ENCODE data around the gene UPK1A.

The UPK1A gene

DNA sequence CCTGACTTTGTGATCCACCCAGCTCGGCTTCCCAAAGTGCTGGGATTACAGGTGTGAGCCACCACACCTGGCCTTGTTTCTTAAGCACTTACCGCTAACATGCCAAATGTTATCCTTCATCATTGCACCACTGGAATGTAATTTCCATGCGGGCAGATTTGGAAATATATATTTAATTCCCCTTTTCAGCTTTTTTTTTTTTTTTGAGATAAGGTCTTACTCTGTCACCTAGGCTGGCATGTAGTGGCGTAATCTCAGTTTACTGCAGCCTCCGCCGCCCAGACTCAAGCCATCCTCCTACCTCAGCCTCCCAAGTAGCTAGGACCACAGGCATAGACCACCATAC lies 4.3 kb upstream of the UPK1A start:
- TF ChIP-seq, protein P1, sequence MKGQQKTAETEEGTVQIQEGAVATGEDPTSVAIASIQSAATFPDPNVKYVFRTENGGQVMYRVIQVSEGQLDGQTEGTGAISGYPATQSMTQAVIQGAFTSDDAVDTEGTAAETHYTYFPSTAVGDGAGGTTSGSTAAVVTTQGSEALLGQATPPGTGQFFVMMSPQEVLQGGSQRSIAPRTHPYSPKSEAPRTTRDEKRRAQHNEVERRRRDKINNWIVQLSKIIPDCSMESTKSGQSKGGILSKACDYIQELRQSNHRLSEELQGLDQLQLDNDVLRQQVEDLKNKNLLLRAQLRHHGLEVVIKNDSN (IDR thresholded peaks at IDR 0.05) = no peak
- TF ChIP-seq, protein P2, sequence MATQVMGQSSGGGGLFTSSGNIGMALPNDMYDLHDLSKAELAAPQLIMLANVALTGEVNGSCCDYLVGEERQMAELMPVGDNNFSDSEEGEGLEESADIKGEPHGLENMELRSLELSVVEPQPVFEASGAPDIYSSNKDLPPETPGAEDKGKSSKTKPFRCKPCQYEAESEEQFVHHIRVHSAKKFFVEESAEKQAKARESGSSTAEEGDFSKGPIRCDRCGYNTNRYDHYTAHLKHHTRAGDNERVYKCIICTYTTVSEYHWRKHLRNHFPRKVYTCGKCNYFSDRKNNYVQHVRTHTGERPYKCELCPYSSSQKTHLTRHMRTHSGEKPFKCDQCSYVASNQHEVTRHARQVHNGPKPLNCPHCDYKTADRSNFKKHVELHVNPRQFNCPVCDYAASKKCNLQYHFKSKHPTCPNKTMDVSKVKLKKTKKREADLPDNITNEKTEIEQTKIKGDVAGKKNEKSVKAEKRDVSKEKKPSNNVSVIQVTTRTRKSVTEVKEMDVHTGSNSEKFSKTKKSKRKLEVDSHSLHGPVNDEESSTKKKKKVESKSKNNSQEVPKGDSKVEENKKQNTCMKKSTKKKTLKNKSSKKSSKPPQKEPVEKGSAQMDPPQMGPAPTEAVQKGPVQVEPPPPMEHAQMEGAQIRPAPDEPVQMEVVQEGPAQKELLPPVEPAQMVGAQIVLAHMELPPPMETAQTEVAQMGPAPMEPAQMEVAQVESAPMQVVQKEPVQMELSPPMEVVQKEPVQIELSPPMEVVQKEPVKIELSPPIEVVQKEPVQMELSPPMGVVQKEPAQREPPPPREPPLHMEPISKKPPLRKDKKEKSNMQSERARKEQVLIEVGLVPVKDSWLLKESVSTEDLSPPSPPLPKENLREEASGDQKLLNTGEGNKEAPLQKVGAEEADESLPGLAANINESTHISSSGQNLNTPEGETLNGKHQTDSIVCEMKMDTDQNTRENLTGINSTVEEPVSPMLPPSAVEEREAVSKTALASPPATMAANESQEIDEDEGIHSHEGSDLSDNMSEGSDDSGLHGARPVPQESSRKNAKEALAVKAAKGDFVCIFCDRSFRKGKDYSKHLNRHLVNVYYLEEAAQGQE (IDR thresholded peaks at IDR 0.05; ENCODE audit: low read depth) = no peak
- TF ChIP-seq, protein P3, sequence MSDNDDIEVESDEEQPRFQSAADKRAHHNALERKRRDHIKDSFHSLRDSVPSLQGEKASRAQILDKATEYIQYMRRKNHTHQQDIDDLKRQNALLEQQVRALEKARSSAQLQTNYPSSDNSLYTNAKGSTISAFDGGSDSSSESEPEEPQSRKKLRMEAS (IDR thresholded peaks at IDR 0.05) = no peak
- TF ChIP-seq CEBPB (IDR thresholded peaks at IDR 0.05) (no peak), TEAD4 (IDR thresholded peaks at IDR 0.05) (no peak), EP300 (IDR thresholded peaks at IDR 0.05; ENCODE audit: borderline replicate concordance) (no peak), ZBTB7A (IDR thresholded peaks at IDR 0.05; ENCODE audit: low read depth) (no peak)

DNA sequence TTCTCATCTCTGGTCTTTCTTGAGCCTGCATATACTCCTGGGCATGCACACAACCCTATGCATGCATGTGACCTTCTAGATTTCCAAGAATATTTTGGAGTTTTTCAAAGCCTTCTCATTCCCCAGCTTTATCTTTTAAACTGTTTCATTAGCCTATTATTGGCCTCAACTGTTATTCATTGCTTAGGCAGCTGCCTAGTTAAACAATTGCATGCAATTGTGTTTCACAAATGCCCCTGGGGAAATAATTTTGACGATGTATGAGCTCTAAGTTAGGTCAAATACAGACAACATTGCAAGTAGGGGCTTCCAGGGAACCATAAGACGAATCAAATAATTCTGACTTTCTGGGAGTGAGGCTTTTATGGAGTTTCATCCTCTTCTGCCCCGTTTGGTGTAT lies 2.3 kb upstream of the UPK1A start:
- TF ChIP-seq EP300 (IDR thresholded peaks at IDR 0.05; ENCODE audit: borderline replicate concordance) = no peak
- no peak for TF ChIP-seq FOXM1 (IDR thresholded peaks at IDR 0.05; ENCODE audit: borderline replicate concordance, low read depth)
- TF ChIP-seq EGR1 (IDR thresholded peaks at IDR 0.05) = no peak
- no peak for TF ChIP-seq TCF12 (IDR thresholded peaks at IDR 0.05; ENCODE audit: low read depth)
- TF ChIP-seq, protein P3 (IDR thresholded peaks at IDR 0.05) = no peak
- no peak for TF ChIP-seq CEBPB (IDR thresholded peaks at IDR 0.05)
- no peak for TF ChIP-seq TEAD4 (IDR thresholded peaks at IDR 0.05)

DNA sequence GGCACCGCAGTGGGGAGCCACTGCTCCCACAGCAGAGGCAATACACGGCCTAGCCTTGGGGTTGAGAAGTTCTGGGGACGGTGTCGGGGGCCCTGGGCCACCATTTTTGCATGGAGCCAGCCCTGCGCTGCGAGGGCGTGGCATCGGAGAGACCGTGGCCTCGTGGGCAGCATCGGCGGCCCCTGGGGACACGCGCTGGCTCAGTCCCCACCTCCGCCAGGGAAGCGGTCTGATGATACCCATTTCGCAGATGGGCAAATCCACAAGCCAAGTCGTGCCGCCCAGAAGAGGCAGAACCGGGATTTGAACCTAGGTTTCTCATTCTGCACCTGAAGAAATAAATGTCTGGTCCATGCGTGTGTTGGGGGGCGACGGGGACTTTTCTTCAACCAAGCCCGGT lies 1.2 kb upstream of the UPK1A start:
- no peak for TF ChIP-seq TEAD4 (IDR thresholded peaks at IDR 0.05)
- no peak for TF ChIP-seq NFIC (IDR thresholded peaks at IDR 0.05)
- TF ChIP-seq EP300 (IDR thresholded peaks at IDR 0.05; ENCODE audit: borderline replicate concordance) = no peak
- TF ChIP-seq TAF1 (IDR thresholded peaks at IDR 0.05; ENCODE audit: low read depth) = no peak
- TF ChIP-seq RAD21 (IDR thresholded peaks at IDR 0.05; ENCODE audit: low read depth) = no peak
- TF ChIP-seq, protein P2 (IDR thresholded peaks at IDR 0.05; ENCODE audit: low read depth) = no peak

DNA sequence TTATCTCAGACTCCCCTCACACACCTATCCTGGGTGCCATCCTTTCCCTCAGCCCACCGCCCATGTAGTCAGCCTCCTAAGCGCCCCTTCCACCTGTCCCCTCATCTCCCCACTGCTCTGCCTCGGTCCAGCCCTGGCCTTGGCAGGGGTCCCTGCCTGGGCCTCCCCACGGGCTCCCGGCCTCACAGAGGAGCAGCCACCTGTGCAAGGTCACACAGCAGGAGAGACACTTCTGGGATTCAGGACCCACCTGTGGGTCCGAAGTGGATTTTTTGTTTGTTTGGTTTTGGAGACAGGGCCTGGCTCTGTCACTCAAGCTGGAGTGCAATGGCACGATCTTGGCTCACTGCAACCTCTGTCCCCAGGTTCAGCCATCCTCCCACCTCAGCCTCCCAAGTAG lies 713 bp upstream of the UPK1A start:
- TF ChIP-seq CEBPB (IDR thresholded peaks at IDR 0.05) (no peak), EP300 (IDR thresholded peaks at IDR 0.05; ENCODE audit: borderline replicate concordance) (no peak), NFIC (IDR thresholded peaks at IDR 0.05) (no peak), CREB1 (IDR thresholded peaks at IDR 0.05; ENCODE audit: low read depth) (no peak), TEAD4 (IDR thresholded peaks at IDR 0.05) (no peak), YY1 (IDR thresholded peaks at IDR 0.05; ENCODE audit: low read depth) (no peak), EGR1 (IDR thresholded peaks at IDR 0.05) (no peak), FOXM1 (IDR thresholded peaks at IDR 0.05; ENCODE audit: borderline replicate concordance, low read depth) (no peak), RAD21 (IDR thresholded peaks at IDR 0.05; ENCODE audit: low read depth) (no peak), TAF1 (IDR thresholded peaks at IDR 0.05; ENCODE audit: low read depth) (no peak), ZBTB7A (IDR thresholded peaks at IDR 0.05; ENCODE audit: low read depth) (no peak), TCF12 (IDR thresholded peaks at IDR 0.05; ENCODE audit: low read depth) (no peak)
- TF ChIP-seq, protein P1 (IDR thresholded peaks at IDR 0.05) = no peak
- TF ChIP-seq, protein P3 (IDR thresholded peaks at IDR 0.05) = no peak
- TF ChIP-seq, protein P2 (IDR thresholded peaks at IDR 0.05; ENCODE audit: low read depth) = no peak

DNA sequence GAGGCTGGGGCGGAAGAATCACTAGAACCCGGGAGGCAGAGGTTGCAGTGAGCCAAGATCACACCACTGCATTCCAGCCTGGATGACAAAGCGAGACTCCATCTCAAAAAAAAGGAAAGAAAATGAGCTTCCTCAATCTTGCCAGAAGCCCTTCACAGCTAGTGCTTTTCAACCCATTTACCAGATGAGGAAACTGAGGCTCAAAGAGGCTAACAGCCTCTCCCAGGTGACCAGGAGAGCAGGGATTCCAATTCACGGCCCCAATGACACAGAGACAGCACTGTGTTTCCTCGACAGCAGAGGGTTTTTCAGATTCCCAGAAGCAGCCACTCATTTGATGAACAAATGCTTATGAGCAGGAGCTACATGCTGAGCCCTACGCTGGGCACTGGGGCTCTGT lies 3.2 kb downstream of the UPK1A start:
- TF ChIP-seq TEAD4 (IDR thresholded peaks at IDR 0.05) (no peak), FOXM1 (IDR thresholded peaks at IDR 0.05; ENCODE audit: borderline replicate concordance, low read depth) (no peak), TCF12 (IDR thresholded peaks at IDR 0.05; ENCODE audit: low read depth) (no peak), CREB1 (IDR thresholded peaks at IDR 0.05; ENCODE audit: low read depth) (no peak), YY1 (IDR thresholded peaks at IDR 0.05; ENCODE audit: low read depth) (no peak), EP300 (IDR thresholded peaks at IDR 0.05; ENCODE audit: borderline replicate concordance) (no peak), NFIC (IDR thresholded peaks at IDR 0.05) (no peak), RAD21 (IDR thresholded peaks at IDR 0.05; ENCODE audit: low read depth) (no peak), CEBPB (IDR thresholded peaks at IDR 0.05) (no peak), EGR1 (IDR thresholded peaks at IDR 0.05) (no peak), ZBTB7A (IDR thresholded peaks at IDR 0.05; ENCODE audit: low read depth) (no peak), TAF1 (IDR thresholded peaks at IDR 0.05; ENCODE audit: low read depth) (no peak)
- TF ChIP-seq, protein P1 (IDR thresholded peaks at IDR 0.05) = no peak
- TF ChIP-seq, protein P3 (IDR thresholded peaks at IDR 0.05) = no peak
- TF ChIP-seq, protein P2 (IDR thresholded peaks at IDR 0.05; ENCODE audit: low read depth) = no peak

All from Ishikawa (cell line).